ENCODE measurements around the gene TULP4.
"Not testable (repeated sequence)": the region's sequence is repeated elsewhere in the genome, so short reads cannot be mapped to it uniquely, and the experiment has no call there.

TULP4 gene

DNA sequence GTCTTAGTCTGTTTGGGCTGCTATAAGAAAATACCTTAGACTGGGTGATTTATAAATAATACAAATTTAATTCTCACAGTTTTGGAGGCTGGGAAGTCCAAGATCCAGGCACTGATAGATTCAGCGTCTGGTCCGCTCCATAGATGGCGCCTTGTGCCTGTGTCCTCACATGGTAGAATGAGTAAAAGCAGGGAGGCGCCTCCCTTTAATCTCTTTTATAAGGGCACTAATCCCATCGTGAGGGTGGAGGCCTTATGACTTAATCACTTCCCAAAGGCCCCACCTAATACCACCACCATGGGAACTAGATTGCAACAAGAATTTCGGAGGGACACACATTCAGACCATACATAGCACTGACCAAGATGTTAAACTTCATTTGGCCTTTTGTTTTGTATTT is 156.4 kb downstream of the TULP4 start:
- Histone ChIP-seq H3K4me1 (peaks cover 0 to 14% (median 4%) of the 10 kb centered on the region in 10 experiments; a peak in 11 of 20 replicates), H3K9ac (no peak overlapping the region), H3K9me3 (replicated peaks in 1 of 11) (peaks cover 0 to 21% (median 14%) of the 10 kb centered on the region in 11 experiments; a peak in 18 of 22 replicates), H3K4me2 (no peak overlapping the region), H3K27ac (no peak overlapping the region), H4K20me1 (peaks cover 0 to 13% (median 0%) of the 10 kb centered on the region in 11 experiments; a peak in 2 of 22 replicates), H3K27me3 (no peaks in the 10 kb centered on the region), H3K36me3 (peaks cover 62 to 91% (median 67%) of the 10 kb centered on the region in 11 experiments), H3K4me3 (no peak overlapping the region)
- no peak for TF ChIP-seq Cebpa-rat (IDR thresholded peaks at IDR 0.05)

DNA sequence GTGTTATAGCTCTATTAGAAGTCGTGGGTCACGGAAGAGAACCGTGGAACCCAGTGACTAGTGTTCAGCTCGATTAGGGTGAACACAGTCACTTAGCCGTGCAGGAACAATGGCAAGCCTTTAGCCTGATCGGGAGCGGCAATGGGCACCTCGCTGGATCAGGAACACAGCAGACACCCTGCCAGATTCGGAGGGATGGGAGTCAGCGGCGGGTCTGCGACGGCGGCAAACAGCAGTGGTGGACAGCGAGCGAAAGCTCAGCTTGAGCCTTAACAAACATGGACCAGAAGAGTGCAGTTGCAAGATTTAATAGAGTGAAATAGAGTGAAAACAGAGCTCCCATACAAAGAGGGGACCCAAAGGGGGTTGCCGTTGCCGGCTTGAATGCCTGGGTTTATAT is 157.8 kb downstream of the TULP4 start:
- not testable (repeated sequence) for H3K9me3 ChIP-seq (replicated peaks in 1 of 11); H3K9ac ChIP-seq; H3K4me2 ChIP-seq; H3K4me3 ChIP-seq; H3K27ac ChIP-seq; H3K27me3 ChIP-seq
- Histone ChIP-seq H3K36me3 (peaks cover 51 to 91% (median 65%) of the 10 kb centered on the region in 11 experiments), H3K4me1 (peaks cover 0 to 18% (median 6%) of the 10 kb centered on the region in 10 experiments; a peak in 15 of 20 replicates), H4K20me1 (peaks cover 0 to 13% (median 0%) of the 10 kb centered on the region in 11 experiments; a peak in 3 of 22 replicates)

DNA sequence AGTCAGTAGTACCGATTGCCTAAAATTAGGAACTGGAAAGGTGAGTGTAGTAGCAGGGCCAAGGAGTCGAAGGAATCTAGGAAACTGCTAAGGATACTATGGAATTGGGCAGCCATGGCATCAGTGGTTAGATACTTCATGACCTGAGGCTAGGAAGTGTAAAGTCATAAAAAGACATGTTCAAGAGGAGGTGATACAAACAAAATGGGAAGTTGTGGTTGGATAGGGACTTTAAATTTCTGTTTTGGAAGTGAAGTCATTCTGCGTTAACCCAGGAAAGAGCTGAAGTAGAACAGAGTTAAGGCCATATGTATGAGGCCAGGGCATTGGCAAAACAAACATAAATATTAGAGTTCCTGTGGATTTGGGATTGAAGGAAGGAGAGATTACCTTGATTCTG is 159.1 kb downstream of the TULP4 start:
- peaks cover 0 to 25% (median 14%) of the 10 kb centered on the region in 10 experiments; a peak in 15 of 20 replicates for H3K4me1 ChIP-seq
- peak overlapping the region in 5 of 11 experiments; percentile 7 to 58 (median 35); a peak in 10 of 22 replicates for H3K4me2 ChIP-seq
- H3K9me3 ChIP-seq (replicated peaks in 1 of 11): no peaks in the 10 kb centered on the region
- H3K36me3 ChIP-seq: peaks cover 39 to 91% (median 65%) of the 10 kb centered on the region in 11 experiments
- no peak overlapping the region for H3K9ac ChIP-seq
- no peak overlapping the region for H3K4me3 ChIP-seq
- no peak for TF ChIP-seq Cebpa-rat (IDR thresholded peaks at IDR 0.05)
- no peak overlapping the region for H3K27ac ChIP-seq
- H3K27me3 ChIP-seq: no peaks in the 10 kb centered on the region
- peaks cover 0 to 13% (median 0%) of the 10 kb centered on the region in 11 experiments; a peak in 4 of 22 replicates for H4K20me1 ChIP-seq

DNA sequence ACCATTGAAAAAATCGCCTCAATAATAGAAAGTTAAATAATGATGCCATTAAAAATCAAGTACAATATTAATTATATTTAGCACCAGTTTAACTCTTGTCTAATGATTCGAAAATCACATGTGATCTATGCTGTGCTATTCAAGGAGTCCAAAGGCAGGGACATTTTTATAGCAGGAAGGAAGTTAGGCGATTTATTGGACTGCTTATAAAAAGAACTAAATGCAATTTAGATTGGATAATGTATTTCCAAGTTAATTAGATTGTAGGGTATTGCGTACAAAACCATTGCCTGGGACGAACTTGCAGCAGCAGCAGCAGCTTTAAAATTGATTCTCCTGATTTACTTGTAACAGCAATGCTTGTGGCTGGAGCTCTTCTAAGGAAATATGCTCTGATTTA is 160.2 kb downstream of the TULP4 start:
- Histone ChIP-seq H4K20me1 (peaks cover 0 to 13% (median 0%) of the 10 kb centered on the region in 11 experiments; a peak in 4 of 22 replicates), H3K9ac (no peak overlapping the region), H3K27me3 (no peaks in the 10 kb centered on the region), H3K27ac (no peak overlapping the region), H3K4me1 (peaks cover 0 to 25% (median 14%) of the 10 kb centered on the region in 10 experiments; a peak in 15 of 20 replicates), H3K9me3 (replicated peaks in 1 of 11) (peaks cover 0 to 4% (median 0%) of the 10 kb centered on the region in 11 experiments; a peak in 2 of 22 replicates), H3K4me3 (no peak overlapping the region), H3K4me2 (no peak overlapping the region), H3K36me3 (peaks cover 33 to 91% (median 64%) of the 10 kb centered on the region in 11 experiments)
- no peak for TF ChIP-seq Cebpa-rat (IDR thresholded peaks at IDR 0.05)

DNA sequence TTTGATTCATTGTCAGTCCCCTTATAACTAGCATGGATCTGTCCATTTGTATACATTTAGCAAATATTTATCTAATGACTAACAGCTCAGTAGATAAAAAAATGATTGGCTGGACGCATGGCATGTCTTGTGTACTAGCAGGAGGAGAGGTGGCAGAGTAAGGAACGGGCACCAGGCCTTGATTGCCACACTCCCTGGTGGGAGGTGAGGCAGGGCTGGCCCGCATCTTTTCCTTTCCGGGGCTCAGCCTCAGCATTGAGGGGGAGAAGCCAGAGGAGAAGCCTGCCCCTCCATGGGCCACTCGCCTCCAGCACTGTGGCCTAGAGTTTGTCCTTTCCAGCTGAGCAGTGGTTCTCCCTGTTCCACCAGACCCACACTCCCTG is 162.7 kb downstream of the TULP4 start:
- no peak overlapping the region for H3K4me3 ChIP-seq
- H3K27ac ChIP-seq: no peak overlapping the region
- peaks cover 0 to 13% (median 0%) of the 10 kb centered on the region in 11 experiments; a peak in 4 of 22 replicates for H4K20me1 ChIP-seq
- H3K9ac ChIP-seq: no peak overlapping the region
- peaks cover 0 to 29% (median 15%) of the 10 kb centered on the region in 10 experiments; a peak in 17 of 20 replicates for H3K4me1 ChIP-seq
- TF ChIP-seq Cebpa-rat (IDR thresholded peaks at IDR 0.05): no peak
- peaks cover 34 to 91% (median 70%) of the 10 kb centered on the region in 11 experiments for H3K36me3 ChIP-seq
- H3K9me3 ChIP-seq (replicated peaks in 1 of 11): peaks cover 0 to 9% (median 0%) of the 10 kb centered on the region in 11 experiments; a peak in 4 of 22 replicates
- peak overlapping the region in 3 of 11 experiments; percentile 6 to 21 (median 20); a peak in 1 of 22 replicates for H3K4me2 ChIP-seq
- no peaks in the 10 kb centered on the region for H3K27me3 ChIP-seq

DNA sequence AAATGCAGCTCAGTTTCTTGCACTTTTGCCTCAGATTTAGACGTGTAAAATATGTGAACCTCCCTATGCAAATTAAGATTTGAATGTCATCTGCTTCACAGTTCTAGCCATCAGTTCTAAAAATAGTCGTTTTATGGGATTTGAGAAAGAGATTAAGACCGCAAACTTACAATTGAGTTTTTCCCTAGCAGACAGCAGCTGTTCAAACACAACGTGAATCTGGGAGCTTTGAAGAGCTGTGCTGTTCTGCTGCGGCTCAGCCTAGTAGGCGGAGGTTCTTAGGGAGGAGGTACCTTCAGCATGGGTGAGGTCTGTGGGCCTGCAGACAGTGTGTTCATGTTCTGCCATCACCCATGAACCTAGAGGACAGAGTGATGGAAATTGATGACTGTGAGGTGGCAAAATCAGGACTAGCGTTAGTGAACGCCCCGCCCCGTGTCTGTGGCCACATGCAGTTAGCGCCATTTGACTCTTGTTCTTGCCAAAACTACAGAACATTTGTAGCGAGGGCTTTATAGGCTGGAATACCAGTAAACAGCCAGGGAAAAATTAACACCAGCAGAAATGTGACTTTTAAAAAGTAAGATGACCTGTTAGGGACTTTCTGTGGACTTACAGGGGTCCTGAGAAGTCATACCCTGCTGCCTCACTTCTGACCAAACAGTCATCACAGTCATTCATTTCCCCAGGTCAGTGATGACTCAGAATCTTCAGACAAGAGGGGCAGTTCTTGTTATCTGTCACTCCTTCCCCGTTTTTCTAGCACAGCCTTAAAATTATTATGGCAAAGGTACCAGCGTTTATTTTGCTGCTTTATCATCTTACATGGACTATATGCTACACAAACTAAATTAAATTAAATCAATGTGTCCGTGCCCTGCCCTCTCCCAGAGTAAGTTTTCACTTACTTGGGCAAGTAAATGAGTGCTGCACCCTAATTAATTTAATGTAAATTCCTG is 163.4 kb downstream of the TULP4 start:
- peaks cover 0 to 13% (median 4%) of the 10 kb centered on the region in 11 experiments; a peak in 10 of 22 replicates for H4K20me1 ChIP-seq
- H3K4me1 ChIP-seq: peaks cover 1 to 36% (median 21%) of the 10 kb centered on the region in 10 experiments
- H3K4me2 ChIP-seq: peak overlapping the region in 4 of 11 experiments; percentile 6 to 34 (median 20); a peak in 5 of 22 replicates
- H3K9ac ChIP-seq: no peak overlapping the region
- TF ChIP-seq Cebpa-rat (IDR thresholded peaks at IDR 0.05): no peak
- no peak overlapping the region for H3K27ac ChIP-seq
- H3K9me3 ChIP-seq (replicated peaks in 1 of 11): peaks cover 0 to 9% (median 0%) of the 10 kb centered on the region in 11 experiments; a peak in 4 of 22 replicates
- H3K36me3 ChIP-seq: peaks cover 40 to 91% (median 77%) of the 10 kb centered on the region in 11 experiments
- H3K27me3 ChIP-seq: no peaks in the 10 kb centered on the region
- no peak overlapping the region for H3K4me3 ChIP-seq

DNA sequence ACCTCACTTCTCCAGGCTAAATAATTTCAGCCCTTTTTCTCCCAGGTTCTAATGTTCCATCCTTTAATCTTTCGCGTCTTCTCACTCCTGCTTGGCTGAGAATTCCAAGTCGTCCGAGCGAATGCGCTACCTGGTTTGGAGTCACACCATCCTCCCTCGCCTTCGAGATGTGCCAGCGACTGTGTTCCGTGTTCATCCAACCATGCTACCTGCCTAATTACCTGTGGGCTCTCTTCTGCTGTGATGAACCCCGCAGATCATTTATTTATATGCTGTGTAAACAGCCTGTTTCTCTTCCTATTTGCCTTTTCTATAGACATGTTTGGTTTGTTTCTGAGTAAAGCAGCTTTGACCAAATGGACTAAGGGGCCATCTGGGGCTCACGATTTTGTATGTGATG is 164.1 kb downstream of the TULP4 start:
- Histone ChIP-seq H3K4me2 (no peak overlapping the region), H3K36me3 (peaks cover 46 to 95% (median 76%) of the 10 kb centered on the region in 11 experiments), H3K27me3 (no peaks in the 10 kb centered on the region), H3K9me3 (replicated peaks in 1 of 11) (peaks cover 0 to 9% (median 0%) of the 10 kb centered on the region in 11 experiments; a peak in 4 of 22 replicates), H3K4me3 (no peak overlapping the region), H3K4me1 (peaks cover 9 to 37% (median 28%) of the 10 kb centered on the region in 10 experiments), H4K20me1 (peaks cover 0 to 19% (median 9%) of the 10 kb centered on the region in 11 experiments; a peak in 17 of 22 replicates), H3K27ac (no peak overlapping the region), H3K9ac (no peak overlapping the region)
- no peak for TF ChIP-seq Cebpa-rat (IDR thresholded peaks at IDR 0.05)

DNA sequence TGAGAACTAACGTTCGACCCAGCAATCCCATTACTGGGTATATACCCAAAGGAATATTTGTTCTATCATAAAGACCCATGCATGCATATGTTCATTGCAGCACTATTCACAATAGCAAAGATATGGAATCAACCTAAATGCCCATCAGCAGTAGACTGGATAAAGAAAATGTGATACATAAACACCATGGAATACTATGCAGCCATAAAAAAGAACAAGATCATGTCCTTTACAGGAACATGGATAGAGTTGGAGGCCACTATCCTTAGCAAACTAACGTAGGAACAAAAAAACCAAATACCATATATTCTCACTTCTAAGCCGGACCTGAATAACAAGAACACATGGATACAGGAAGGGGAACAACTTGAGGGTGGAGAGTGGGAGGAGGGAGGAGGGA is 165.5 kb downstream of the TULP4 start:
- H3K36me3 ChIP-seq: peaks cover 53 to 96% (median 81%) of the 10 kb centered on the region in 11 experiments
- not testable (repeated sequence) for H3K9ac ChIP-seq; H3K4me3 ChIP-seq; H3K27ac ChIP-seq; H3K4me2 ChIP-seq; H3K27me3 ChIP-seq; H3K9me3 ChIP-seq (replicated peaks in 1 of 11)
- peaks cover 0 to 27% (median 10%) of the 10 kb centered on the region in 11 experiments; a peak in 19 of 22 replicates for H4K20me1 ChIP-seq
- H3K4me1 ChIP-seq: peaks cover 18 to 44% (median 36%) of the 10 kb centered on the region in 10 experiments

DNA sequence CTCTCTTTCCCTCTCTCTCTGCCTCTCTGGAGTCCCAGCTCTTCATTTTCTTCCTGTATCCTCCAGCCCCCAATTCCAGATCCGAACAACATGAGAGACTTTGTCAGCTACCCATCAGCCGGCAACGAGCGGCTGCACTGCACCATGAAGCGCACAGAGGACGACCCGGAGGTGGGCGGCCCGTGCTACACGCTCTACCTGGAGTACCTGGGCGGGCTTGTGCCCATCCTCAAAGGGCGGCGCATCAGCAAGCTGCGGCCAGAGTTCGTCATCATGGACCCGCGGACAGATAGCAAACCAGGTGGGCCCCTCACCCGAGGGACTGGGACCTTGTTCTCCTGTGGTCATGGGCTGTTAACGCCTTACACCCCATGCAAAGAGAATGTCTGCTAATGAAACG is 168.7 kb downstream of the TULP4 start:
- no peak overlapping the region for H3K4me3 ChIP-seq
- TF ChIP-seq Cebpa-rat (IDR thresholded peaks at IDR 0.05): no peak
- peak overlapping the region; percentile 40 to 88 (median 74) for H3K4me2 ChIP-seq
- H3K9me3 ChIP-seq (replicated peaks in 1 of 11): peaks cover 0 to 9% (median 0%) of the 10 kb centered on the region in 11 experiments; a peak in 4 of 22 replicates
- H3K9ac ChIP-seq: no peak overlapping the region
- H3K27me3 ChIP-seq: no peaks in the 10 kb centered on the region
- peaks cover 74 to 96% (median 91%) of the 10 kb centered on the region in 11 experiments for H3K36me3 ChIP-seq
- peak overlapping the region in 2 of 11 experiments; percentile 35 to 42; a peak in 1 of 22 replicates for H3K27ac ChIP-seq
- H4K20me1 ChIP-seq: peaks cover 0 to 27% (median 10%) of the 10 kb centered on the region in 11 experiments; a peak in 16 of 22 replicates
- peaks cover 18 to 32% (median 29%) of the 10 kb centered on the region in 10 experiments for H3K4me1 ChIP-seq

All from BLaER1 treated with 17β-estradiol and CSF1 and Interleukin-3, amounts not matched to agents 10 nM and 100 nM (cell line).